ENCODE measurements around the gene UVRAG. TPM values are rescaled to one million over a fixed set of nuclear protein-coding genes. Genes with fewer than 3 reads are reported as not detected.

Gene UVRAG
- total RNA-seq, 4 donors from 2014 or later, result 27.1 to 35.9 (median 31.0) TPM

DNA sequence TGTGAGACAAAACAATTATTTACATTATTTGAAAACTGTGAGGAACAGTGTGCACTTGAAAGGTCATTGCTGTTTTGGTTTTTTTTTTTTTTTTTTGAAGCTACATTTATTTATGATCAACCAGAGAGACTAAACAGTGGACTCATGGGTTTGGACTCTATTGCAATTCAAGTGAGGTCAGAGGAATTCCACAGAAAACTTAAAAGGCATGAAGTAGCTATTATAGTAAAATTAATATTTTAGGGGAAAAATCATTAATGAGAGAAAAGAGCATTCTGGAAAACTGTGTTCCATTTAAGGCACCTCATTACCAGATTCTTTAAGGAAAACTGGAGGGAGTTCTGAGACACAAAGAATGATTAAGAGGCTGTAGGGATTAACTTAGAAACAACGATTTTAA is 288.4 kb downstream of the UVRAG start:
- 74 to 82% methylated on average over 1 of the region's 1 CpG for WGBS, 2 donors
- no peak for DNase-seq
- no peak for TF ChIP-seq POLR2A (IDR thresholded peaks at IDR 0.05)
- TF ChIP-seq, protein P1, sequence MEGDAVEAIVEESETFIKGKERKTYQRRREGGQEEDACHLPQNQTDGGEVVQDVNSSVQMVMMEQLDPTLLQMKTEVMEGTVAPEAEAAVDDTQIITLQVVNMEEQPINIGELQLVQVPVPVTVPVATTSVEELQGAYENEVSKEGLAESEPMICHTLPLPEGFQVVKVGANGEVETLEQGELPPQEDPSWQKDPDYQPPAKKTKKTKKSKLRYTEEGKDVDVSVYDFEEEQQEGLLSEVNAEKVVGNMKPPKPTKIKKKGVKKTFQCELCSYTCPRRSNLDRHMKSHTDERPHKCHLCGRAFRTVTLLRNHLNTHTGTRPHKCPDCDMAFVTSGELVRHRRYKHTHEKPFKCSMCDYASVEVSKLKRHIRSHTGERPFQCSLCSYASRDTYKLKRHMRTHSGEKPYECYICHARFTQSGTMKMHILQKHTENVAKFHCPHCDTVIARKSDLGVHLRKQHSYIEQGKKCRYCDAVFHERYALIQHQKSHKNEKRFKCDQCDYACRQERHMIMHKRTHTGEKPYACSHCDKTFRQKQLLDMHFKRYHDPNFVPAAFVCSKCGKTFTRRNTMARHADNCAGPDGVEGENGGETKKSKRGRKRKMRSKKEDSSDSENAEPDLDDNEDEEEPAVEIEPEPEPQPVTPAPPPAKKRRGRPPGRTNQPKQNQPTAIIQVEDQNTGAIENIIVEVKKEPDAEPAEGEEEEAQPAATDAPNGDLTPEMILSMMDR (IDR thresholded peaks at IDR 0.05), result no peak
- H3K36me3 ChIP-seq, result no peaks in the 10 kb centered on the region
- intact Hi-C loops (cut with DNase I), result no loop called here
- no peaks in the 10 kb centered on the region for H3K27me3 ChIP-seq
- peaks cover 0 to 8% of the 10 kb centered on the region in 2 donors for H3K4me1 ChIP-seq
- no peaks in the 10 kb centered on the region for H3K9me3 ChIP-seq
- no peak overlapping the region for H3K4me3 ChIP-seq (replicated peaks in 1 of 3)
- no peak overlapping the region for H3K27ac ChIP-seq

DNA sequence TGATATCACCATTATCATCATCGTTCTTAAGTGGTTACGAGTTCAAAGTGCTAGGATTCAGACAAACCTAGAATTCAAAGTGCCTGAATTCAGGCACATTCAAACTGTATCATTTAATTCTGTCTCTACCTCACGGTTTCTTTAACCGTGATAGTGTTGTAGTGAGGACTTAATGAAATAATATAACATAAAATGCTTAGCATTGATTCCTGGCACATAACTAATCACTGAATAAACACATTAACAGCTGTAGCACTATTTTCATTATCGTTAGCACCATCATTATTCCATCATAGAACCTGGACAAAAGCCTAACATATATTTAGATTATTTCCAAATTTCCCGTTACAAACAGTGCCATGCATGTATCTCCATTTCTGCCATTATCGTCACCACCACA is 289.3 kb downstream of the UVRAG start:
- Histone ChIP-seq H3K36me3 (no peaks in the 10 kb centered on the region), H3K9me3 (no peaks in the 10 kb centered on the region), H3K4me1 (peaks cover 0 to 8% of the 10 kb centered on the region in 2 donors), H3K27ac (no peak overlapping the region), H3K27me3 (no peaks in the 10 kb centered on the region), H3K4me3 (replicated peaks in 1 of 3) (no peak overlapping the region)
- 96 to 98% methylated on average over 7 of the region's 7 CpGs for WGBS, 2 donors
- intact Hi-C loops (cut with DNase I), result no loop called here
- DNase-seq, result no peak
- TF ChIP-seq POLR2A (IDR thresholded peaks at IDR 0.05), result no peak
- TF ChIP-seq, protein P1 (IDR thresholded peaks at IDR 0.05), result no peak

DNA sequence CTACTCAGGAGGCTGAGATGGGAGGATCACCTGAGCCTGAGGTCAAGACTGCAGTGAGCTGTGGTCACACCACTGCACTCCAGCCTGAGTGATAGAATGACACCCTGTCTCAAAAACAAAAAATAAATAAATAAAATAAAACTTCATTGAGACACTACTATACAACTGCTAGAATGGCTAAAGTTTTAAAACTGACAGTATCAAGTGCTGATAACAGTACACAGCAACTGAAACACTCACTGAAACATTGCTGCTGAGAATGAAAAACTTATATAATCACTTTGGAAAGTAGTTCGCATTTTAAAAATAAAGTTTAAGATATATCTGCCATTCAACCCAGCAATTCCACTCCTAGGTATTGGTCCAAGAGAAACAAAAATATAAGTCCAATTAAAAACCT is 290.6 kb downstream of the UVRAG start:
- DNase-seq, result no peak
- no peaks in the 10 kb centered on the region for H3K27me3 ChIP-seq
- intact Hi-C loops (cut with DNase I), result no loop called here
- peaks cover 0 to 8% of the 10 kb centered on the region in 2 donors for H3K4me1 ChIP-seq
- H3K36me3 ChIP-seq, result no peaks in the 10 kb centered on the region
- no peak overlapping the region for H3K27ac ChIP-seq
- WGBS, 2 donors, result 98 to 100% methylated on average over 1 of the region's 1 CpG
- H3K4me3 ChIP-seq (replicated peaks in 1 of 3), result no peak overlapping the region
- no peaks in the 10 kb centered on the region for H3K9me3 ChIP-seq
- TF ChIP-seq POLR2A (IDR thresholded peaks at IDR 0.05), result no peak
- TF ChIP-seq, protein P1 (IDR thresholded peaks at IDR 0.05), result no peak

DNA sequence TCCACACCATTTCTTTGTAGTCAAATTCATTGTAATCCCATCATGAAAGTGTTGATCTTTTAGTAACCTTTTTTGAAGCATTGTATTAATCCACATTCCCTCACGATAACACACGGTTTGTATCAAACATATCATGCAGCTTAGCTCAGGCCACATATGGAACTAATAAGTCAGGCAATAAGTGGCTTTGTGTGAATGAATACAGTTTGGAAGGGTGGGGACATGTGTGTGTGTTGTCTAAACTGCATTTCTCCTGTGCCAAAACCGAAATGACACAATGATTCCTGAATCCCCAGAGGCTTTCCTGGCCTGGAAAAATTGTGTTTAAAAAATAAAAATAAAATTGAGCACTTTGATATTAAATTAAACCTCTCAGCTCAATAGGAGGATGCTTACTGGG is 293.0 kb downstream of the UVRAG start:
- Histone ChIP-seq H3K9me3 (no peaks in the 10 kb centered on the region), H3K36me3 (no peaks in the 10 kb centered on the region), H3K27ac (no peak overlapping the region), H3K4me3 (replicated peaks in 1 of 3) (no peak overlapping the region), H3K4me1 (peaks cover 0 to 1% of the 10 kb centered on the region in 2 donors), H3K27me3 (no peaks in the 10 kb centered on the region)
- no peak for TF ChIP-seq POLR2A (IDR thresholded peaks at IDR 0.05)
- TF ChIP-seq, protein P1 (IDR thresholded peaks at IDR 0.05), result no peak
- intact Hi-C loops (cut with DNase I), result no loop called here
- WGBS, 2 donors, result 81 to 82% methylated on average over 3 of the region's 3 CpGs
- no peak for DNase-seq

DNA sequence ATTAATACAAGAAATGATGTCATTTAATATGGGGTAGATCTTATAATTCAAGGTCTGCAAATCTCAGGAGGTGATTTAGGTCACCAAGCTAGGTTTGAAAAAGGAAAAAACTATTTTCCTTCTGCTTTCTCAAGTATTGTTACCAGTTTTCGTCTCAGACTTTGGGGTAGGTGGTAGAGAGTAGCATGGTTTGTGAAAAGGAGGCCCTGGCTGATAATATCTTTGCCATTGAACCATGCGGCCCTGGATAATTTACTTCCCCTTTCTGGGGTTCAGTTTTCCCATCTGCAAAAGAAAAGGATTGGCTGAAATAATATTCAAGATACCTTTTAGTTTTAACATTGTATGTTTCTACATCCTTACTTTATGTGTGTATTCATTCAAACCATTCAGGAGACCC is 299.2 kb downstream of the UVRAG start:
- Histone ChIP-seq H3K4me3 (replicated peaks in 1 of 3) (no peak overlapping the region), H3K4me1 (peaks cover 3 to 13% of the 10 kb centered on the region in 2 donors), H3K27ac (no peak overlapping the region), H3K36me3 (no peaks in the 10 kb centered on the region), H3K27me3 (no peaks in the 10 kb centered on the region), H3K9me3 (no peaks in the 10 kb centered on the region)
- no peak for DNase-seq
- TF ChIP-seq, protein P1 (IDR thresholded peaks at IDR 0.05), result no peak
- no peak for TF ChIP-seq POLR2A (IDR thresholded peaks at IDR 0.05)
- intact Hi-C loops (cut with DNase I), result no loop called here
- whole genome bisulfite sequencing, 2 donors, result 76 to 88% methylated on average over 2 of the region's 2 CpGs
